HCT116 (cell line): ENCODE measurements around the gene TMC2. TPM values are rescaled to one million over a fixed set of nuclear protein-coding genes. Genes with fewer than 3 reads are reported as not detected.

ENCODE experiments used
- ATAC-seq: fragments of 200-7000 bp; cut with Tn5 transposase; 2 replicates; pipeline ENCODE4 v1.9.1; 2020; ENCODE audit warnings: mild to moderate bottlenecking, moderate library complexity
- BruUV-seq: library from RNA; stranded (reverse); fragments of 400-500 nt; replicated peaks from 2 replicates; lab custom pipeline; 2021; lab: Mats Ljungman, UMichigan
- CTCF ChIA-PET: fragments of 300-600 bp; sonication (Branson Sonifier 250); formaldehyde crosslinking; loops from one replicate; lab custom pipeline; 2021; ENCODE audit warnings: antibody characterized with exemption; lab: Charles Lee
- POLR2A ChIA-PET: fragments of 300-600, 350-600 bp; sonication (Branson Sonifier 250); formaldehyde crosslinking; loops from one replicate; lab custom pipeline; 2021; ENCODE audit warnings: antibody characterized with exemption; lab: Charles Lee
- RAD21 ChIA-PET, 2 experiments: fragments of 300-600 bp; sonication (Branson Sonifier 250); formaldehyde crosslinking; loops; one replicate each; lab custom pipeline; 2023; ENCODE audit warnings: low total read pairs in 2 of 2; ENCODE audit not compliant: uncharacterized antibody in 2 of 2, unreplicated experiment in 2 of 2, low non-redundant PET in 1 of 2; lab: Charles Lee
- DNase-seq: peaks from one replicate; pipeline ENCODE4 v3.0.0-alpha.2; 2010; ENCODE audit warnings: low read depth, low spot score
- H2AFZ ChIP-seq: fragments of 200-600 bp; shearing (Covaris generic), sonication (generic); 2 replicates; pipeline ENCODE4 v1.6.1; 2017; ENCODE audit warnings: low read depth, mixed run types, mixed read lengths, antibody characterized with exemption, low read length; ENCODE audit not compliant: poor library complexity, severe bottlenecking
- H3K27ac ChIP-seq: 2 replicates; pipeline ENCODE4 v1.5.1; 2012; ENCODE audit warnings: low read depth, low read length
- H3K27me3 ChIP-seq: fragments of 200-600 bp; sonication (generic); 2 replicates; pipeline ENCODE4 v1.6.1; 2016; ENCODE audit warnings: mixed run types, low read length, mixed read lengths; ENCODE audit not compliant: insufficient read depth
- H3K36me3 ChIP-seq, 2 experiments: fragments of 200-500 bp in 1 of 2; fragments of 200-600 bp in 1 of 2; sonication (Bioruptor generic) in 1 of 2; sonication (generic) in 1 of 2; 2 replicates each; pipeline versions ENCODE4 v1.5.1 to v1.6.1; 2014 to 2016; ENCODE audit warnings: low read length in 2 of 2, inconsistent platforms in 1 of 2, mixed read lengths in 1 of 2, mixed run types in 1 of 2; ENCODE audit not compliant: insufficient read depth in 2 of 2, control insufficient read depth in 1 of 2
- H3K4me1 ChIP-seq, 2 experiments: fragments of 200-600 bp in 1 of 2; sonication (generic) in 1 of 2; 2 replicates each; pipeline versions ENCODE4 v1.5.1 to v1.6.1; 2012 to 2017; ENCODE audit warnings: low read length in 2 of 2, inconsistent platforms in 1 of 2, mild to moderate bottlenecking in 1 of 2, mixed read lengths in 1 of 2, mixed run types in 1 of 2, moderate library complexity in 1 of 2; ENCODE audit not compliant: insufficient read depth in 2 of 2, control insufficient read depth in 1 of 2
- H3K4me2 ChIP-seq: fragments of 200-600 bp; sonication (generic); 2 replicates; pipeline ENCODE4 v1.6.1; 2017; ENCODE audit warnings: mixed run types, low read length, mixed read lengths
- H3K4me3 ChIP-seq, 2 experiments: fragments of 200-600 bp in 1 of 2; sonication (generic) in 1 of 2; replicated peaks in 1 of 2; 2 replicates each; pipeline ENCODE4 v1.5.1; 2011 to 2016; ENCODE audit warnings: low read length in 2 of 2, control low read depth in 1 of 2, low read depth in 1 of 2, mild to moderate bottlenecking in 1 of 2, mixed read lengths in 1 of 2, mixed run types in 1 of 2
- H3K79me2 ChIP-seq: fragments of 200-600 bp; sonication (generic); 2 replicates; pipeline ENCODE4 v1.6.1; 2017; ENCODE audit warnings: mild to moderate bottlenecking, mixed run types, low read length, moderate library complexity, mixed read lengths; ENCODE audit not compliant: insufficient read depth
- H3K9ac ChIP-seq: fragments of 200-600 bp; sonication (generic); 2 replicates; pipeline ENCODE4 v1.6.1; 2016; ENCODE audit warnings: low read length, mixed read lengths
- H3K9me2 ChIP-seq: fragments of 200-600 bp; sonication (generic), shearing (Covaris generic); 2 replicates; pipeline ENCODE4 v1.6.1; 2017; ENCODE audit warnings: mixed run types, mild to moderate bottlenecking, moderate library complexity; ENCODE audit not compliant: insufficient read depth
- H3K9me3 ChIP-seq, 2 experiments: fragments of 200-500 bp in 1 of 2; fragments of 200-600 bp in 1 of 2; sonication (Bioruptor generic) in 1 of 2; sonication (generic) in 1 of 2; 2 replicates each; pipeline ENCODE4 v1.6.1; 2014 to 2017; ENCODE audit warnings: low read length in 2 of 2, mixed read lengths in 2 of 2, inconsistent platforms in 1 of 2, low read depth in 1 of 2, mild to moderate bottlenecking in 1 of 2, mixed run types in 1 of 2, moderate library complexity in 1 of 2; ENCODE audit not compliant: control insufficient read depth in 1 of 2, insufficient read depth in 1 of 2
- H4K20me1 ChIP-seq: fragments of 200-600 bp; sonication (generic), shearing (Covaris generic); 2 replicates; pipeline ENCODE4 v1.6.1; 2017; ENCODE audit warnings: mixed run types, mild to moderate bottlenecking, moderate library complexity; ENCODE audit not compliant: insufficient read depth
- CTCF ChIP-seq, 3 experiments: fragments of 200-600 bp in 1 of 3; sonication (generic) in 1 of 3; IDR thresholded peaks in 2 of 3; conservative IDR thresholded peaks in 1 of 3; 2 replicates each; pipeline ENCODE4 v1.5.1; 2012 to 2017; ENCODE audit warnings: low read depth in 2 of 3, low read length in 2 of 3, antibody characterized with exemption in 1 of 3, borderline replicate concordance in 1 of 3, control low read depth in 1 of 3, mild to moderate bottlenecking in 1 of 3, mixed read lengths in 1 of 3, mixed run types in 1 of 3, moderate library complexity in 1 of 3; ENCODE audit not compliant: insufficient read depth in 1 of 3
- EZH2phosphoT487 ChIP-seq: fragments of 200-600 bp; IDR thresholded peaks from 2 replicates; pipeline ENCODE4 v1.6.1; 2018; ENCODE audit warnings: antibody characterized with exemption, borderline replicate concordance
- FOSL1 ChIP-seq: IDR thresholded peaks from 2 replicates; pipeline ENCODE4 v1.6.1; 2012; ENCODE audit warnings: low read depth
- JUND ChIP-seq: IDR thresholded peaks from 2 replicates; pipeline ENCODE4 v1.6.1; 2012
- POLR2AphosphoS5 ChIP-seq: IDR thresholded peaks from 2 replicates; pipeline ENCODE4 v1.6.1; 2011; ENCODE audit warnings: mild to moderate bottlenecking, low read depth, low read length, moderate library complexity
- SIN3A ChIP-seq: IDR thresholded peaks from 2 replicates; pipeline ENCODE4 v1.6.1; 2012; ENCODE audit warnings: low read depth
- YY1 ChIP-seq: IDR thresholded peaks from 2 replicates; pipeline ENCODE4 v1.6.1; 2011; ENCODE audit warnings: low read length, low read depth, moderate library complexity, mild to moderate bottlenecking; ENCODE audit not compliant: insufficient replicate concordance; ENCODE audit errors: extremely low read depth
- ZFX ChIP-seq: fragments of 450-650 bp; IDR thresholded peaks from 2 replicates; pipeline ENCODE4 v1.6.1; 2017
- intact Hi-C: fragments of 100-400 bp; cut with micrococcal nuclease; formaldehyde crosslinking; loops from 2 replicates; pipeline ENCODE4 v1.10.0; 2022
- total RNA-seq: library from RNA; stranded (reverse); gene quantifications from one replicate; pipeline ENCODE4 v1.2.1, GENCODE V29; 2021; ENCODE audit not compliant: unreplicated experiment
- TF ChIP-seq, protein P1 (sequence below): IDR thresholded peaks from 2 replicates; pipeline ENCODE4 v1.6.1; 2011; ENCODE audit warnings: mild to moderate bottlenecking, low read length, moderate library complexity; ENCODE audit not compliant: insufficient replicate concordance; ENCODE audit errors: extremely low read depth
- TF ChIP-seq, protein P2 (sequence below): IDR thresholded peaks from 2 replicates; pipeline ENCODE4 v1.6.1; 2012
- TF ChIP-seq, protein P3 (sequence below): IDR thresholded peaks from 2 replicates; pipeline ENCODE4 v1.6.1; 2012; ENCODE audit warnings: low read depth

TMC2 gene
- total RNA-seq, 1 experiment from 2014 or later, result not detected

DNA sequence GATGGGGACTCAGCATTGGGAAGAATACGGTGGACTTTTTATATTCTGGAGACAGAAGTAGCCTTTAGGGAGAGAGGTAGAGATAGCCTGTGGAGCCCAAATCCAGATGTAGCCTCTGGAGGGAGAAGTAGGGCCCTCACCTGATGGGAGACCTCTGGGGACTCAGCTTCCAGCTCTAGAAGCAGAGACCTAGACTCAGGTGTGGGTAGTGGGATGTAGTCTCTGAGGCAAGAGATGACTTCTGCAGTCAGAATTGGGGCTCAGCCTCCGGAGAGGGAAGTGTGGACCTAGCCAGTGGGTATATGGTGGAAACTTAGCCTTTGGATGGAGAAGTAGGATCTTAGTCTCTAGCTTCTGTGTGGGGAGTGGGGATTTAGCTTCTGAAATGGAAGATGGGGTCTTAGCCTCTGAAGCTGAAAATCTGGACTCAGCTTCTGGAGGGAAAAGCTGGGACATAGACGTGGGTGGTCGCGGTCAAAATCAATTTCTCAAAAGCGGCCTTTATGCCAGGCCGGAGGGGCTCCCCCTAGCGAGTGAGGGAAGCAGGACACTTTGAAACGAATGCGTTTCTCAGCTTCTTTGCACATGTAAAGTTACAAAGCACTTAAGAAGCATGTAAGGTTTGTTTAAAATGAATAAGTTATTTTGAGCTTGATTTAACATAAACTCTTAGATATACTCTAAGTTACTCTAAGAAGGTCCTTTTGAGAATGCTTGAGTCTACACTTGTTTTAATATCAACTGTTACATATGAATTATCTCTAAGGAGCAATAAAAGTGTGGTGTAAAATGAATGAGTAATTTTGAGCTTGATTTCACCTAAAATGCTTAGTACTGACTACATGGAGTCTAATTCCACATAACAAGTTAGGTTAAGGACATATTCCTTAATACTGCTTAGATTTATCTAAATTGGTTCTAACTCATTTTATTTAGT is 14.7 kb upstream of the TMC2 start:
- Histone ChIP-seq H3K9ac (no peak overlapping the region), H3K9me2 (no peaks in the 10 kb centered on the region), H3K36me3 (no peaks in the 10 kb centered on the region), H2AFZ (peak overlapping the region; percentile 86), H4K20me1 (no peaks in the 10 kb centered on the region), H3K27me3 (no peaks in the 10 kb centered on the region), H3K27ac (no peak overlapping the region), H3K79me2 (no peaks in the 10 kb centered on the region), H3K4me2 (peak overlapping the region; percentile 36; the same call in 1 of the 2 replicates), H3K4me3 (no peak overlapping the region), H3K4me1 (peaks cover 3 to 23% of the 10 kb centered on the region in 2 experiments), H3K9me3 (no peaks in the 10 kb centered on the region)
- no TSS peak for BruUV-seq
- RAD21 ChIA-PET, result no interaction called here
- peak; percentile 25; the same call in 1 of the 2 replicates for ATAC-seq
- DNase-seq, result peak; percentile 39
- TF ChIP-seq, protein P1, sequence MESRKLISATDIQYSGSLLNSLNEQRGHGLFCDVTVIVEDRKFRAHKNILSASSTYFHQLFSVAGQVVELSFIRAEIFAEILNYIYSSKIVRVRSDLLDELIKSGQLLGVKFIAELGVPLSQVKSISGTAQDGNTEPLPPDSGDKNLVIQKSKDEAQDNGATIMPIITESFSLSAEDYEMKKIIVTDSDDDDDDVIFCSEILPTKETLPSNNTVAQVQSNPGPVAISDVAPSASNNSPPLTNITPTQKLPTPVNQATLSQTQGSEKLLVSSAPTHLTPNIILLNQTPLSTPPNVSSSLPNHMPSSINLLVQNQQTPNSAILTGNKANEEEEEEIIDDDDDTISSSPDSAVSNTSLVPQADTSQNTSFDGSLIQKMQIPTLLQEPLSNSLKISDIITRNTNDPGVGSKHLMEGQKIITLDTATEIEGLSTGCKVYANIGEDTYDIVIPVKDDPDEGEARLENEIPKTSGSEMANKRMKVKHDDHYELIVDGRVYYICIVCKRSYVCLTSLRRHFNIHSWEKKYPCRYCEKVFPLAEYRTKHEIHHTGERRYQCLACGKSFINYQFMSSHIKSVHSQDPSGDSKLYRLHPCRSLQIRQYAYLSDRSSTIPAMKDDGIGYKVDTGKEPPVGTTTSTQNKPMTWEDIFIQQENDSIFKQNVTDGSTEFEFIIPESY, result no peak
- TF ChIP-seq SIN3A, result no peak
- TF ChIP-seq FOSL1, result no peak
- TF ChIP-seq, protein P2, sequence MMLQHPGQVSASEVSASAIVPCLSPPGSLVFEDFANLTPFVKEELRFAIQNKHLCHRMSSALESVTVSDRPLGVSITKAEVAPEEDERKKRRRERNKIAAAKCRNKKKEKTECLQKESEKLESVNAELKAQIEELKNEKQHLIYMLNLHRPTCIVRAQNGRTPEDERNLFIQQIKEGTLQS, result no peak
- peak; percentile 36 to 96 (median 91); a peak in 5 of 6 replicates for TF ChIP-seq CTCF (IDR thresholded peaks at IDR 0.05 in 2 of 3, conservative IDR thresholded peaks at IDR 0.05 in 1 of 3; ENCODE audit: borderline replicate concordance in 1 of 3, insufficient read depth in 1 of 3, low read depth in 2 of 3, low read length in 2 of 3)
- peak; percentile 14; the same call in 1 of the 2 replicates for TF ChIP-seq ZFX
- peak; percentile 32 for TF ChIP-seq YY1
- TF ChIP-seq JUND, result no peak
- no peak for TF ChIP-seq POLR2AphosphoS5
- TF ChIP-seq, protein P3, sequence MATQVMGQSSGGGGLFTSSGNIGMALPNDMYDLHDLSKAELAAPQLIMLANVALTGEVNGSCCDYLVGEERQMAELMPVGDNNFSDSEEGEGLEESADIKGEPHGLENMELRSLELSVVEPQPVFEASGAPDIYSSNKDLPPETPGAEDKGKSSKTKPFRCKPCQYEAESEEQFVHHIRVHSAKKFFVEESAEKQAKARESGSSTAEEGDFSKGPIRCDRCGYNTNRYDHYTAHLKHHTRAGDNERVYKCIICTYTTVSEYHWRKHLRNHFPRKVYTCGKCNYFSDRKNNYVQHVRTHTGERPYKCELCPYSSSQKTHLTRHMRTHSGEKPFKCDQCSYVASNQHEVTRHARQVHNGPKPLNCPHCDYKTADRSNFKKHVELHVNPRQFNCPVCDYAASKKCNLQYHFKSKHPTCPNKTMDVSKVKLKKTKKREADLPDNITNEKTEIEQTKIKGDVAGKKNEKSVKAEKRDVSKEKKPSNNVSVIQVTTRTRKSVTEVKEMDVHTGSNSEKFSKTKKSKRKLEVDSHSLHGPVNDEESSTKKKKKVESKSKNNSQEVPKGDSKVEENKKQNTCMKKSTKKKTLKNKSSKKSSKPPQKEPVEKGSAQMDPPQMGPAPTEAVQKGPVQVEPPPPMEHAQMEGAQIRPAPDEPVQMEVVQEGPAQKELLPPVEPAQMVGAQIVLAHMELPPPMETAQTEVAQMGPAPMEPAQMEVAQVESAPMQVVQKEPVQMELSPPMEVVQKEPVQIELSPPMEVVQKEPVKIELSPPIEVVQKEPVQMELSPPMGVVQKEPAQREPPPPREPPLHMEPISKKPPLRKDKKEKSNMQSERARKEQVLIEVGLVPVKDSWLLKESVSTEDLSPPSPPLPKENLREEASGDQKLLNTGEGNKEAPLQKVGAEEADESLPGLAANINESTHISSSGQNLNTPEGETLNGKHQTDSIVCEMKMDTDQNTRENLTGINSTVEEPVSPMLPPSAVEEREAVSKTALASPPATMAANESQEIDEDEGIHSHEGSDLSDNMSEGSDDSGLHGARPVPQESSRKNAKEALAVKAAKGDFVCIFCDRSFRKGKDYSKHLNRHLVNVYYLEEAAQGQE, result no peak
- TF ChIP-seq EZH2phosphoT487, result no peak
- POLR2A ChIA-PET, result interaction anchor here (0.6 to 1.7 kb wide), 6 partner anchors 13 to 130 kb away, joined by 3 to 10 read pairs (median 3); partner anchors contain the start of genes NOP56, SNRPB and ZNF343
- intact Hi-C loops, result loop anchor here (5.0 kb wide), 1 partner anchor 126 kb away; no protein-coding TSS in a partner anchor
- CTCF ChIA-PET, result interaction anchor here (0.5 to 3.7 kb wide), 26 partner anchors 9 to 1203 kb away, joined by 3 to 28 read pairs (median 4); partner anchors contain the start of genes NOP56, SNRPB and ZNF343
